Stimulated activated CD8-positive, alpha-beta memory T cell treated with anti-CD3 and anti-CD28 coated beads, Interleukin-12 subunit alpha, Interleukin-12 subunit beta, amount 100 ng/mL, for 24 hours (primary cell): Measurements from ENCODE around the gene CYTH4.

Source experiments
- DNase-seq: peaks from one replicate; pipeline ENCODE4 v3.0.0-alpha.2; 2020; ENCODE audit errors: extremely low read depth

Gene CYTH4

DNA sequence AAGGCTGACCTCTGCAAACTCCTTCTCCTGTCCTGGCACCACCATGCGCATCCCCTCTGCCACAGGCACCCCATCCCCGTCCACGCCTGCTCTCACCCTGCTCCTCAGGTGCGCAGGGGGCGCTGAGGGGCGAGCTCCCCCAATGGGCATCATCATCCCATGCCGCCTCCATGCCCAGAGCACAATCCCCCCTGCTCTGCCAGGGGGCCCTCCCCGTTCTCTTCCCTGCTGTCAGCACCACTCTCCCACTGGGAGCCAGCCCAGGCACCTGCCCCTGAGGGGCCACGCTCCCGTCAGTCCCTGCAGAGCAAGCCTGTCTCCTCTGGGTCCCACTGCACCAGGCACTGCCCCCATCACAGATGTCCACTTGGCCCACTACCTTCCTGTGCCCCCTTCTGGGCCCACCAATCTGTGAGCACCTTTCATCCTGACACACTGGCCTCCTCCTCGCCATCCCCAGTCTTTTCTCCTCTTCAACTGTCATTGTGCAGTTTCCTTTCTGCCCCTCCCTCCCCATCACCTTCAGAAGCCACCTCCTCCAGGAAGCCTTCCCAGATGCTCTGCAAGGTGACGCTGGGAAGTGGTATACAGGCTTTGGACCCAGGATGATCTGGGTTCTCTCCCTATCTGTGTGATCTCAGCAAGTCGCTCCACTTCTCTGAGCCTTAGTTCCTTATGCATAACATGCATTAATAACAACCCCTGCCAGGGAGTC lies 62.6 kb downstream of the CYTH4 start:
- DNase-seq = no peak

DNA sequence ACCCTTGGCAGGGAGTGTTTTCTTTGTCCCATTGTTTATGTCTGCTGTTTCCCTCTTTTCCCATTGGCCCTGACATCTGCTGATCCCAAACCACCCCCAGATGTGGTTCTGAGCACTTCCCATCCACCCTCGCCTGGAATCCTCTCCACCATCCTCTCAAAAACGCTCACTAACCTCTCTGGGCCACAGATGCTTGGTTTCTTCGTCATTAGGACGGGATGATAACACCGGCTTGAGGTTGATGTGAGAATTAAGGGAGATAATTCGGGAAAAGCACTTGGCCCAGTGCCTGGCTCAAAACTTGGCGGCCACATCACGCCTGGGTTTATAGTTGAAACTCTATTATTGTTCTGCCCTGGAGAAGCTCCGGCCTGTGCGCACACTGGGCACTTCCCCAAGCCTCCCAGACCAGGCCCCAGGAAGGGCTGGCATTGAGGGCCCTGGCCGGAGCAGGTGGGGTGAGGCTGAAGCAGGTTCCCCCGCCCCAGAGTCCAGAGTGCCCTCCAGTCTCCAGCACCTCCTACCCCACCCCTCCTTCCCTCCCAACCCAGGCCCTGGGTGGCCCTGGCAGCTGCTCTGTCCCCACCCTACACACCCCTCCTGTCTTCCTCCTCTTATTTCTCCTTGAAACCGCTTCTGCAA lies 63.7 kb downstream of the CYTH4 start:
- DNase-seq = no peak

DNA sequence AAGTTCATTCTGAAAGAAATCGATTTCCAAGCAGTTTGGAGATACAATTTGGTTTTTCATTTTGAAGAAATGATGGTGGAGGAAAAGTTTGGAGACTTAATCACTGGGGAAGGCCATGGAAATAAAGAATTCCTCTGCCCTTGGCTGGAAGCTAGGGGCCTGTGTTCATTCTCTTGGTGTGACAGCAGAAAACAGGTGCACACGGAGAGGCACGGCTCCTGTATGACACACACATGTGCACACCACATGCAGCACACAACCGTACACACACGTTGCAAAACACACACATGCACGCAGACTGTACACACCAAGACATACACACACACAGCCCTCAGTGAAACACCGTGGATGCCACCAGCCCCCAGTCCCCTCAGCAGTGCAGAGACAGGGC lies 64.2 kb downstream of the CYTH4 start:
- no peak for DNase-seq

DNA sequence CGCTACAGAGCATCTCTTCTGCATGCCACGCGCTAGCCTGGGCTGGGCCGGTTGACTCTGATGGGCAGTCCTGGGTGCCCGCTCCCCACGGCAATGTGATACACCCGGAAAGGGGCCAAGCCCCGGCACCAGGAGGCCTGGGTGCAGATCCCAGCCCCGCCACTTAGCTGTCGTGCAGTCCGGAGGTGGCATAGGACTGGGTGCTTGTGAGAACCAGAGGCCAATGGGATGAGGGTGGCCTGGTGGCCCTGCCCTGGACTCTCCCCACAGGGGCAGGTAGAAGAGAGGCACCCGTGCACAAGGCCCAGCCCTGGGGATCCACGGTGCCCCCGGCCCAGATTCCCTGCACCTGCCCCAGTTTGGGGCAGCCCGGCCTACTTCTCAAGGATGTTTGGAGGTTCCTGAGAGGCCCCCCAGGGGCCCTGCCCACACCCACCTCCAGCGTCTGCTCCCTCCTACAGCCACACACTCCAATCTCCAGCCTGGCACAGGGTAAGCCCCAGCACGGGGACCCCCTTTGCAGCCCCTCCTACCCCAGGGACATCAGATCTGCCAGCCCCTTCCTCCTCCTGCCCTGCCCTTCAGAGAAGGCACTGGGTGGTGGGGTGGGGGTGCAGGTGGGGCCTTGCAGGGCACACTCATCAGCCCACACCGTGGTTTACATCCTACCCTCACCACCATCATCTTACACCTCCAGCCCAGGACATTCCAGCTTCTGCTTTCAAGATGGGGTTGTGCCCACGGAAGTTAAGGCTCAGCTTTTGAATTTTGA lies 66.9 kb downstream of the CYTH4 start:
- no peak for DNase-seq

DNA sequence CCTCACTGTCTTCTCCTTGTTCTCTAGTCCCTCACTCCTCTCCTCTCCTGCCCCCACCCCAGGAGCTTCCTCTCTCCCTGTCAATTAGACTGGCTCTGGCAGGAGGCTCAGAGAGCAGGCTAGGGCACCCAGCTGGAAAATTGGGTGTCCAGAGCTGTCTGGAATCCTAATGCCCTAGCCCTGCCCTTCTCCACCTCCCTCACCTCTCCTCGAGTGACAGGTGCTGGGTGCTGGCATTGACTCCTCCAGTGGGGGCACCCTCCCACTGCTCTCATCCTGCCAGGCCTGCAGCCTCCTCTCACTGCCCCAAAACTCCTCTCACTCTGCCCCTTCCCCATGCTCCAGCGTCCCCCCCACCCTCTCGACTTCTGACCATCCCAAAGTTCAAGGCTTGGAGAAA lies 68.9 kb downstream of the CYTH4 start:
- DNase-seq = no peak

DNA sequence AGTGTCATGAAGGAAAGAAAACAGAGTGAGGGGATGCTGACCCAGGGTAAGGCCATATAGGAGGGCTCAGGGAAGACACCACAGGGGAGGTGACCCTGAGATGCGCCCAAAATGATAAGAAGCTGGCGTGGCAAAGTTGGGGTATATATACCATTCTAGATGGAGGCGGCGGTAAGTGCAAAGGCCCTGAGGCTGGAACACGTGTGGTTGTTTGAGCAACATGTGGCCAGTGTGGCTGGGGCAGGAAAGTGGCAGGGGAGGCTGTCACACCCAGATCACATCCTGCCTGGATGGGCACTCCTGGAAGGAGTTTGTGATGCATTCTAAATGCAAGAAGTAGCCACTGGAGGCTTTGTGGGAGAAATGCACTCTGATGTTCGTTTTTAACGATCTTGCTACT lies 70.2 kb downstream of the CYTH4 start:
- no peak for DNase-seq

DNA sequence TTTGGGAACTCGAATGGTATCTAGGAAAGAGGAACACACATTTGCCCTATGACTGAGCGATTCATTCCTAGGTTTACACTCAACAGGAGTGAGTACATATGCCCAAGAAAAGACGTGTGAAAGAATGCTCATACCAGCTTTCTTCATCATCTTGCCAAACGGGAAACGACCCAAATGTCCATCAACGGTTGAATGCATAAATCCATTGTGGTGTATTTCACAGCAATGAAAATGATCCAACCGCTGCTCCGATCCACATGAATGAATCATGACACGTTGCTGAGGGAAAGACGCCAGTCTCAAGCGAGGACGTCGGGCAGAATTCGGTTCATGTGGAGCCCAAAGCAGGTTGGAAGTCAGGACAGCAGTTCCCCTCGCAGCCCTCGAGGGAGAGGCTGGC lies 71.5 kb downstream of the CYTH4 start:
- no peak for DNase-seq

DNA sequence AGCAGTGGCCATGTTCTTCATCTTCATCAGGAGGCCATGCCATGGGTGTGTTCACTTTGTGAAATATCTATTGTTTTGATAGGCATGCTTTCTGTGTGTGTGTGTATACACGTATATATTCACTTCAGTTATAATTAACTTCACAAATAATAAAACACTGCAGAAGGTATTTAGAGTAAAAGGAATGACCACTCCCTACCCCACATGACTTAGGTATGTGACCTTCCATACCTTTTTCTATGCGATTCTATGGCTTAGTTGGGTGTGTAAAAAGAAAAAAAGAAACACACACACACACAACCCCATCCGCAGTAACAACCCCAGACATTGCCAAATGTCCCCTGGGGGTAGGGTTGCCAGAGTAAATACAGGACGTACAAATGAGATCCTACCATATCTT lies 72.0 kb downstream of the CYTH4 start:
- no peak for DNase-seq

DNA sequence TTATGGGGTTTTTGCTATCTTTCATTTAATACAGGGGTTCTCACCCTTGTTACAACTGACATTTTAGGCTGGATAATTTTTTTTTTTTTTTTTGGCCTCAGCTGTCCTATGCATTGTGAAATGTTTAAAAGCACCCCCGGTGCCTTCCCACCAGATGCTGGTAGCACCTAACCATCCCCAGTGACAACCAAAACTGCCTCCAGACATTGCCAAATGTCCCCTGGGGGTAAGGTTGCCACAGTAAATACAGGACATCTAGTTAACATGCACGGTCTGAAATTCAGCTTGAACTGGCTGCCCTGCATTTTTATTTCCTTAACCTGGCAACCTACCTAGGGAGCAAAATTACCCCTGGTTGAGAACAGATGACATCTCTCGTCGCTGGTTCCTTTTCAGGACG lies 72.4 kb downstream of the CYTH4 start:
- no peak for DNase-seq

DNA sequence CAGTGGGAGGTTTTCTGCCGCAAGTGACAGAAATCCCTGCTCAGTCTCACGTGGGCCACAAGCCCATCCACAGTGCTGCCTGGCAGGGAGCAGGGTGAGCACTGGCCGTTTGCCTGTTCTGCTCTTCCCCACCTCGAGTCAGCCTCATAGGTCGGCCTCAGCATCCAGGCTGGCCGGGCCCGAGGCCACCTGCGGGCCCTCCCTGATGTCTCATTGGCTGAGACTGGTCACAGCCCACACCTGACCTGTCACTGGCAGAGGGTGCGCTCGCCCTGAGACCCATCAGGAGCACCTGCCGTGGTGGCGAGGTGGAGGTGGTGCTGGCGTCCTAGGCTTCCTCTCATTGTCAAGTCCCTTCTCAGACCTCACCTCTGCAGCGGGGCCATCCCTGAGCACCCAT lies 72.9 kb downstream of the CYTH4 start:
- DNase-seq = no peak

DNA sequence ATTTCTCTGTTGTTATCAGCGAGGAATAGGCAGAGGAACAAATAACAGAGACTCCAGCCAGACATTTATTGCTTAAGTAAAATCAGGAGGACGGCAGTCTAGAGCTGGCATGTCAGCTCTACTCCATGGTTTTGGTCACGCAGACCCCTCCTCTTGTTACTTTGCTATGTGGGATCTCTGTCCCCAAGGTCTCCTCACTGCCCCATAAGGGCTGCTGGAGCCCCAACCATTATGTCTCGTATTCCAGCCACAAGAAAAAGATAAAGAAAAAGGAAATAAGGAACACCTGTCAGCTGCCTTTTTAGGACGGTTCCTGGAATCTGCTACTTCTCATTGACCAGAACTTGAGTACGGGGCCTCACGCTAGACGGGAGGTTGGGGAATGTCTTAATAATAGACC lies 74.6 kb downstream of the CYTH4 start:
- DNase-seq = no peak

DNA sequence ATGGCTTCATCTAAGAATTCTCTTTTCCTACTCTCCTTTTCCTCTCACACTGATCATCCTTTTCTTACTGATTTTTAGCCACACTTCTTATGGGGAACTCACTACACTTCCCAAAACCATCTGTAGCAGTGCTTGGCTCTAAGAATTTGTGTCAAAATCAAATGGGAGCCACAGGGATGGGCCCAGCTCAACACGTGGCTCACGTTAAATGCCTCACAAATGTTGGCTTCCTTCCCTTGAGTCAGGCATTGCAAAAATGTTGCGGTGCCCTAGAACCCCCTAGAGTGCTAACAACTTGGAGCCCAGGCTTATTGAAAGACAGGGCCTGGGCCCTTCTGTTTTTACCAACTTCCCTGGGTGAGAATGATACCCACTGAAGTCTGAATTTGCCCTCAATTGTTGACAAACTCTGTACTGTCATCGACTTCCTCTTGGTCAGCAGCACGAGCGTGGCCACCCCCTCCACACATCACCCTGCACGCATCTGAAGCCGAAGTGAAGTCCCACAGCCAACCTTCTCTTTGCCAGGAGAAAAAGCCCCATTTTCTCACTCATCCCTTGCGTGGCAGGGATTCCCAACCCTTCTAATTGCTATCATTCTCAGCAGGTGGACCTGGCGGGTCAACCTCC lies 75.3 kb downstream of the CYTH4 start:
- no peak for DNase-seq

DNA sequence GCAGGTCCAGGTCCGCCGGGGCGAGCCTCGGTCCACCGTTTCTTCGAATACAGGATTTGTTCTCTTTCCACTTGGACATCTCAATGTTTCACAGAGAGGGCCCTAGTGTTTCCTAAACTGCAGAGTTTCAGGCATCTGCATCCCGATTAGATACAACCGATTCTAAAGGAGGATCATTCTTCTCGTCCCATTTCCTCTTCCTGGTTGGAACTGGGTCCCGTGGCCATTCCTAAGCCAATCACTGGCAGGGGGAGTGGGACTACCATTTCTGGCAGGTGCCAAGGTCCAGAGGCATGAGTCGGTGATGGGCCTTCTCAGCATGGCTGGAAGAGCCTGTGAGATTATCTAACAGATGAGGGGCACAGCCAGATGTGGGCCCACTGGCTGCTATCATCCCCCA lies 76.1 kb downstream of the CYTH4 start:
- no peak for DNase-seq

DNA sequence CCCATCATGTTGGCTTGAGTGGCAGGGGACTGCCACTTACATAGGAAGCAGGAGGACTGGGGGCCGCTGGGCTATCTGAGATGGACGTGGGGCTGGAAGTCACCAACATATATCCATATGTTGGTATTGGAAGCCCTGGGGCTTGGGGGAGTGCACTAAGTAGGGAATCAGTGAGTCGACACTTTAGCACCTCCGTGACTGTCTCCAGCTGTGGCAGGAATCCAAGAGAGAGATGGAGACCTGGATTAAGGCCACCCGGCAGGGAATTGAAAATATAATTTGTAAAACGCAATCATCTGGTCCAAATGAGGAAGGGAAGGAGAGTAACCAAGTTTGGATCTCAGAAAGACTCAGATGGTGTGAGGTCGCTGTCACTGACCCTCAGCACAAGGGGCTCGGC lies 76.6 kb downstream of the CYTH4 start:
- no peak for DNase-seq

DNA sequence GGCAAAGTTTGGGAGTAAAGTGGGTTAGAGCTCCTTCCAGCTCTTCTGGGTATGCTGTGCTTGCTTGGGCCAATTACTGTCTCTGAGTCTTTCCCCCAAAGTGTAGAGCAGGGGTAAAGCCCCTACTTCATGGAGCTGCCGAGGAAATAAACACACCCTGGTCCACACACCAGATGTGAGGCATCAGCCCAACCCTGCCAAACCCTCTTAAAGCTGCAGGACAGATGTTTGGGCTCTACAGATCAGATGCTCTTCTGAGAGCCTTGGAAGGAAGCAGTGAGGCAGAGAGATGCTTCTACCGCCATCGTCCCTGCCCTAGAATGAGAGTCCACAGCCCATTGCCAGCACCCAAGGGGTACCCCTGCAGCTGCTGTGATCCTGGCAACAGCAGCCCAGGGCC lies 80.3 kb downstream of the CYTH4 start:
- no peak for DNase-seq

DNA sequence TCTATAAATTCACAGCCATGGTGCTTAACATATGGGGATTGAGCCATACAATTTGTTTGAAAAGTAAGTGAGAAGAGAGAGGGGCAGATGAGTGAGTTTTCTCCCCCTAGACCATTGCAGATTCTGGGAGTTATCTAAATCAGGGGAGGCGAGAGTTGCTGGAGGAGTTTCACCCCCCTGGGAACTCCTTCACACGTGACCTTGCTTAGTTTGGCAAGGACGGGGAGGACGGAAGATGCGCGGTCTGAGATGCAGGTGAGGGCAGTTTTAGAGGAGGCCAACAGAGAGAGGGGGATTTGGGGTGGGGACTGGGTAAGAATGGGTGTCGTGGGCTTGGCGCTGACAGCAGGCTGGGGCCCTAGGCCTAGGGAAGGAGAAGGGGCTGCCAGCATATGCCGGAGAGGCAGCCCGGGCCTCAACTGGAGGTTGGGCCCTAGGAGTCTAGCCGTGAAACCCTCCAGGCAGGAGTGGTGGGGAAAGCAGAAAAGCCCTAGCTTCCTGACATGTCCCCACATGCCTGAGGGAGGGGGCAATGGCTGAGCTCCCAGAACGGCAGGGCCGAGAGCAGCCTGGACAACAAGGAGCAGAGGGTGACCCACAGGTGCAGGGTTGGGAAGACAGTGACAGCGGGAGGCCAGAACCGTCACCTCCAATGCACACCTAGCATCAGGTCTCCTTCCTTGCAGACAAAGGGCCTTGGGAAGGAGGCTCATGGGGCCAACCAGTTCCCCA lies 81.1 kb downstream of the CYTH4 start:
- no peak for DNase-seq
